Testis (tissue), 2 donors: ENCODE data around the gene SAP30BP.

Experiments used
- POLR2A ChIP-seq: fragments of 450-650 bp; IDR thresholded peaks from one replicate; pipeline ENCODE4 v1.6.1; 2017; ENCODE audit warnings: antibody characterized with exemption, mild to moderate bottlenecking, moderate library complexity
- TF ChIP-seq, protein P1 (sequence below), 3 experiments: fragments of 450-650 bp in 2 of 3; fragments of 200-600 bp in 1 of 3; sonication (generic) in 1 of 3; IDR thresholded peaks; one replicate each; pipeline ENCODE4 v1.5.1; 2016 to 2019; ENCODE audit warnings: antibody characterized with exemption in 3 of 3, mild to moderate bottlenecking in 2 of 3, moderate library complexity in 1 of 3

DNA sequence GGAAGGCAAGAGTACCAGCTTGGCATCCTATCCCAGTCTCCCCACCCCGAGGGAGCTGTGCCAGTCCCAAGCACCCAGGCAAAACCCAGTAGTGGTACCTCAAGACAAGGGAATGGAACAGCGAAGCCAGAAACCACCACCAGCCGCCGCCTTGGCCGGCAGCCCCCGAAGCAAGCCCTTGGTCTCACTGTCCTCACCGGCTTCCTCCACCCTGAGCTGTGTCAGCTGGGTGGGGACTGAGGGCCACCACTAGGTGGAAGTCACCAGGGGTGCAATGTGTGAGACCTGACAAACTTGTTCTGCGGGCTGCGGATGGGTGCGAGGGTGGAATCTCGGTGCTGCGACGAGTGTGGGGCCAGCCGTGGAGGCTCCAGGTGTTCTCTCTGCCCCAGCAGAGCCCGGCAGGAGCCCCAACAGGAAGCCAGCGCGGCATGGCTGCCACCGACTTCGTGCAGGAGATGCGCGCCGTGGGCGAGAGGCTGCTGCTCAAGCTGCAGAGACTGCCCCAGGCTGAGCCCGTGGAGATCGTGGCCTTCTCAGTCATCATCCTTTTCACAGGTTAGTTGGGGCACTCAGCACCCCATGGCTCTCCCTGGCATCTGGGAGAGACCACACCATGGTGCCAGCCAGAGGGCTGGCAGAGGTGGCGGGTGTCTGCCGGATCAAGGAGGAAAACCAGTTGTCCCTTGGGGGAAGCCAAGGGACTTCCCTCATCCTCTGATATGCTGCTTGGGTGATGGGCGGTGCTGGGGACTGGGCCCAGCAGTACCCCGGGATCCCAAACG, 27.2 kb upstream of the SAP30BP start:
- TF ChIP-seq, protein P1, sequence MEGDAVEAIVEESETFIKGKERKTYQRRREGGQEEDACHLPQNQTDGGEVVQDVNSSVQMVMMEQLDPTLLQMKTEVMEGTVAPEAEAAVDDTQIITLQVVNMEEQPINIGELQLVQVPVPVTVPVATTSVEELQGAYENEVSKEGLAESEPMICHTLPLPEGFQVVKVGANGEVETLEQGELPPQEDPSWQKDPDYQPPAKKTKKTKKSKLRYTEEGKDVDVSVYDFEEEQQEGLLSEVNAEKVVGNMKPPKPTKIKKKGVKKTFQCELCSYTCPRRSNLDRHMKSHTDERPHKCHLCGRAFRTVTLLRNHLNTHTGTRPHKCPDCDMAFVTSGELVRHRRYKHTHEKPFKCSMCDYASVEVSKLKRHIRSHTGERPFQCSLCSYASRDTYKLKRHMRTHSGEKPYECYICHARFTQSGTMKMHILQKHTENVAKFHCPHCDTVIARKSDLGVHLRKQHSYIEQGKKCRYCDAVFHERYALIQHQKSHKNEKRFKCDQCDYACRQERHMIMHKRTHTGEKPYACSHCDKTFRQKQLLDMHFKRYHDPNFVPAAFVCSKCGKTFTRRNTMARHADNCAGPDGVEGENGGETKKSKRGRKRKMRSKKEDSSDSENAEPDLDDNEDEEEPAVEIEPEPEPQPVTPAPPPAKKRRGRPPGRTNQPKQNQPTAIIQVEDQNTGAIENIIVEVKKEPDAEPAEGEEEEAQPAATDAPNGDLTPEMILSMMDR (IDR thresholded peaks at IDR 0.05) = no peak
- no peak for TF ChIP-seq POLR2A
